HG03469 (cell line): ENCODE results near the gene LANCL1.

Experiments used
- ATAC-seq: cut with Tn5 transposase; IDR thresholded peaks from one replicate; pipeline ENCODE4 v1.9.1; 2021; ENCODE audit warnings: mild to moderate bottlenecking, moderate library complexity, moderate number of reproducible peaks; ENCODE audit not compliant: unreplicated experiment

The LANCL1 gene

GRCh38 chr2:210476194-210477128 is at the start of gene LANCL1:
Gene LANCL1 (minus strand): TSS chr2:210476759. CDS start chr2:210476396, 363 bp downstream.
- peak; percentile 100 for ATAC-seq

- ATAC-seq: no peak
Observed at GRCh38 chr2:210524533-210524932, 48.0 kb upstream of the LANCL1 start.

- no peak for ATAC-seq
Observed at GRCh38 chr2:210523650-210524289, 47.2 kb upstream of the LANCL1 start.

GRCh38 chr2:210522399-210522798 is 45.8 kb upstream of the LANCL1 start:
- no peak for ATAC-seq

GRCh38 chr2:210519594-210519993 is 43.0 kb upstream of the LANCL1 start:
- ATAC-seq: no peak

- ATAC-seq: no peak
Observed at GRCh38 chr2:210517264-210517663, 40.7 kb upstream of the LANCL1 start.

- ATAC-seq: no peak
Observed at GRCh38 chr2:210515911-210516310, 39.4 kb upstream of the LANCL1 start.

GRCh38 chr2:210503725-210504191 is 27.2 kb upstream of the LANCL1 start:
- no peak for ATAC-seq

- peak; percentile 89 for ATAC-seq
Observed at GRCh38 chr2:210503001-210503623, 26.6 kb upstream of the LANCL1 start.

- peak; percentile 88 for ATAC-seq
Observed at GRCh38 chr2:210496512-210496911, 20.0 kb upstream of the LANCL1 start.

- no peak for ATAC-seq
Observed at GRCh38 chr2:210493528-210493927, 17.0 kb upstream of the LANCL1 start.

GRCh38 chr2:210481601-210482175 is 5.1 kb upstream of the LANCL1 start:
- ATAC-seq: no peak

- no peak for ATAC-seq
Observed at GRCh38 chr2:210480764-210481163, 4.2 kb upstream of the LANCL1 start.

GRCh38 chr2:210480079-210480478 is 3.5 kb upstream of the LANCL1 start:
- no peak for ATAC-seq

- no peak for ATAC-seq
Observed at GRCh38 chr2:210478661-210479060, 2.1 kb upstream of the LANCL1 start.

- ATAC-seq: no peak
Observed at GRCh38 chr2:210477496-210477895, 937 bp upstream of the LANCL1 start.

GRCh38 chr2:210475706-210476105 is 853 bp downstream of the LANCL1 start:
- ATAC-seq: no peak

GRCh38 chr2:210474776-210475175 is 1.8 kb downstream of the LANCL1 start:
- no peak for ATAC-seq

GRCh38 chr2:210461401-210461800 is 15.2 kb downstream of the LANCL1 start:
- peak; percentile 44 for ATAC-seq

- no peak for ATAC-seq
Observed at GRCh38 chr2:210460322-210461227, 16.0 kb downstream of the LANCL1 start.
